ENCODE data around the gene HMGCR. TPM values are rescaled to one million over a fixed set of nuclear protein-coding genes. Genes with fewer than 3 reads are reported as not detected.

The HMGCR gene
- total RNA-seq, 1 experiment from 2014 or later = 178 TPM

DNA sequence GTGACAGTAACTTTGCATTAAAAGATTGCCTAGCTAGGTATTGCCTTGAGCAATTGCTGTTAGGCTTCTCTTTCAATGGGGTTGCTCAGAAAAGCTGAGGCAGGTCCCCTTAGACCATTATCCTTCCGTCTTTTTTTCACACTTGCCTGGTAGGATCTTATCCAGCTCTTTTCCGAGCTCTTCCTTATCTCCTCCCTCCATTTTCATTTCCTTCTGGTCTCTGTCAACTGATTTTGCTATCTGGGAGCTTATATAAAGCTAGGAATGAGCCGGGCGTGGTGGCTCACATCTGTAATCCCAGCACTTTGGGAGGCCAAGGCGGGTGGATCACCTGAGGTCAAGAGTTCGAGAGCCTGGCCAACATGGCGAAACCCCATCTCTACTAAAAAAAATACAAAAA lies 6.6 kb upstream of the HMGCR start:
- no peaks in the 10 kb centered on the region; a peak in 1 of 7 replicates for H3K36me3 Mint-ChIP-seq (ENCODE audit: insufficient read depth in 1 of 3, low read depth in 3 of 3)

More for the DNA sequence above, 6.6 kb upstream of the HMGCR start:
- H3K14ac ChIP-seq (ENCODE audit: insufficient read depth, low read length) = no peak overlapping the region
- no peak overlapping the region for H3K4me3 Mint-ChIP-seq
- H3K4me2 ChIP-seq (ENCODE audit: insufficient read depth, insufficient read length, low read length) = no peak overlapping the region
- no peak overlapping the region for H4K91ac ChIP-seq (ENCODE audit: insufficient read length, low read depth, low read length)
- no CpG with 5 or more reads among the region's 7 CpGs for WGBS (ENCODE audit: extremely low coverage, insufficient read length, low lambda C conversion rate)
- no peak overlapping the region for H2AK5ac ChIP-seq (ENCODE audit: insufficient read length, low read length)
- H4K20me1 ChIP-seq (ENCODE audit: control insufficient read depth, insufficient read depth, insufficient read length) = no peaks in the 10 kb centered on the region
- DNase-seq = no peak
- H4K8ac ChIP-seq (replicated peaks; ENCODE audit: insufficient read length, low read depth, low read length) = no peak overlapping the region
- H3K23me2 ChIP-seq (ENCODE audit: insufficient read length, low read depth, low read length, poor library complexity, severe bottlenecking) = no peaks in the 10 kb centered on the region
- H3K4ac ChIP-seq (ENCODE audit: low read depth, low read length) = no peak overlapping the region
- no peak overlapping the region for H3K27ac ChIP-seq (ENCODE audit: insufficient read length, low read depth, low read length)
- no peak overlapping the region for H3K18ac ChIP-seq (ENCODE audit: insufficient read length, low read depth, low read length)
- no peaks in the 10 kb centered on the region; the same call in 1 of the 2 replicates for H3K27me3 ChIP-seq (ENCODE audit: insufficient read depth, low read length)
- H2BK12ac ChIP-seq (ENCODE audit: insufficient read length, low read depth, low read length) = no peak overlapping the region
- no peak overlapping the region for H3K56ac ChIP-seq (ENCODE audit: insufficient read length, low read depth, low read length)
- no peak overlapping the region for H2BK20ac ChIP-seq (ENCODE audit: low read depth, low read length, poor library complexity, severe bottlenecking)
- TF ChIP-seq, protein P1, sequence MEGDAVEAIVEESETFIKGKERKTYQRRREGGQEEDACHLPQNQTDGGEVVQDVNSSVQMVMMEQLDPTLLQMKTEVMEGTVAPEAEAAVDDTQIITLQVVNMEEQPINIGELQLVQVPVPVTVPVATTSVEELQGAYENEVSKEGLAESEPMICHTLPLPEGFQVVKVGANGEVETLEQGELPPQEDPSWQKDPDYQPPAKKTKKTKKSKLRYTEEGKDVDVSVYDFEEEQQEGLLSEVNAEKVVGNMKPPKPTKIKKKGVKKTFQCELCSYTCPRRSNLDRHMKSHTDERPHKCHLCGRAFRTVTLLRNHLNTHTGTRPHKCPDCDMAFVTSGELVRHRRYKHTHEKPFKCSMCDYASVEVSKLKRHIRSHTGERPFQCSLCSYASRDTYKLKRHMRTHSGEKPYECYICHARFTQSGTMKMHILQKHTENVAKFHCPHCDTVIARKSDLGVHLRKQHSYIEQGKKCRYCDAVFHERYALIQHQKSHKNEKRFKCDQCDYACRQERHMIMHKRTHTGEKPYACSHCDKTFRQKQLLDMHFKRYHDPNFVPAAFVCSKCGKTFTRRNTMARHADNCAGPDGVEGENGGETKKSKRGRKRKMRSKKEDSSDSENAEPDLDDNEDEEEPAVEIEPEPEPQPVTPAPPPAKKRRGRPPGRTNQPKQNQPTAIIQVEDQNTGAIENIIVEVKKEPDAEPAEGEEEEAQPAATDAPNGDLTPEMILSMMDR (conservative IDR thresholded peaks at IDR 0.05) = no peak
- no peak overlapping the region for H3K27ac Mint-ChIP-seq
- no peak overlapping the region for H3T11ph ChIP-seq (ENCODE audit: low read length)
- H3K79me1 ChIP-seq (ENCODE audit: insufficient read depth, low read depth, low read length, poor library complexity, severe bottlenecking) = no peaks in the 10 kb centered on the region
- peaks cover under 1 to 5% of the 10 kb centered on the region in 2 experiments; a peak in 2 of 4 replicates for H3K4me1 Mint-ChIP-seq
- peaks cover 0 to 9% of the 10 kb centered on the region in 2 experiments; a peak in 2 of 5 replicates for H3K9me3 Mint-ChIP-seq
- H3K9me3 ChIP-seq (ENCODE audit: control insufficient read depth, low read depth, low read length) = no peaks in the 10 kb centered on the region
- no peak overlapping the region for H2BK120ac ChIP-seq (ENCODE audit: low read depth, low read length, poor library complexity, severe bottlenecking)
- no peak overlapping the region for H2AFZ ChIP-seq (ENCODE audit: low read length)
- no peaks in the 10 kb centered on the region for H3K79me2 ChIP-seq (ENCODE audit: insufficient read depth, low read length)
- no peak overlapping the region for H2BK15ac ChIP-seq (ENCODE audit: low read depth, low read length)
- no peak overlapping the region for H4K5ac ChIP-seq (ENCODE audit: insufficient read length, low read depth, low read length)
- H3K9ac ChIP-seq (ENCODE audit: extremely low read depth, insufficient read length, low read length) = no peak overlapping the region
- H3K23ac ChIP-seq (ENCODE audit: insufficient read length, low read depth, low read length) = no peak overlapping the region
- H3K27me3 Mint-ChIP-seq (ENCODE audit: low read depth) = no peaks in the 10 kb centered on the region
- no peak overlapping the region for H2BK5ac ChIP-seq (ENCODE audit: insufficient read length, low read length)
- no peaks in the 10 kb centered on the region for H3K4me1 ChIP-seq (ENCODE audit: insufficient read depth, low read length)
